Vagina (tissue), 2 donors: ENCODE data around the gene PSMD12.

Source experiments
- POLR2A ChIP-seq, 2 donors: fragments of 450-650 bp; IDR thresholded peaks; one replicate each; pipeline ENCODE4 v1.6.1; 2017; ENCODE audit warnings: antibody characterized with exemption in 2 of 2, mild to moderate bottlenecking in 2 of 2, moderate library complexity in 2 of 2
- TF ChIP-seq, protein P1 (sequence below), 3 experiments: fragments of 450-650 bp in 2 of 3; fragments of 200-600 bp in 1 of 3; sonication (generic) in 1 of 3; IDR thresholded peaks; one replicate each; pipeline ENCODE4 v1.5.1; 2017 to 2019; ENCODE audit warnings: antibody characterized with exemption in 3 of 3, mild to moderate bottlenecking in 2 of 3, moderate library complexity in 2 of 3

DNA sequence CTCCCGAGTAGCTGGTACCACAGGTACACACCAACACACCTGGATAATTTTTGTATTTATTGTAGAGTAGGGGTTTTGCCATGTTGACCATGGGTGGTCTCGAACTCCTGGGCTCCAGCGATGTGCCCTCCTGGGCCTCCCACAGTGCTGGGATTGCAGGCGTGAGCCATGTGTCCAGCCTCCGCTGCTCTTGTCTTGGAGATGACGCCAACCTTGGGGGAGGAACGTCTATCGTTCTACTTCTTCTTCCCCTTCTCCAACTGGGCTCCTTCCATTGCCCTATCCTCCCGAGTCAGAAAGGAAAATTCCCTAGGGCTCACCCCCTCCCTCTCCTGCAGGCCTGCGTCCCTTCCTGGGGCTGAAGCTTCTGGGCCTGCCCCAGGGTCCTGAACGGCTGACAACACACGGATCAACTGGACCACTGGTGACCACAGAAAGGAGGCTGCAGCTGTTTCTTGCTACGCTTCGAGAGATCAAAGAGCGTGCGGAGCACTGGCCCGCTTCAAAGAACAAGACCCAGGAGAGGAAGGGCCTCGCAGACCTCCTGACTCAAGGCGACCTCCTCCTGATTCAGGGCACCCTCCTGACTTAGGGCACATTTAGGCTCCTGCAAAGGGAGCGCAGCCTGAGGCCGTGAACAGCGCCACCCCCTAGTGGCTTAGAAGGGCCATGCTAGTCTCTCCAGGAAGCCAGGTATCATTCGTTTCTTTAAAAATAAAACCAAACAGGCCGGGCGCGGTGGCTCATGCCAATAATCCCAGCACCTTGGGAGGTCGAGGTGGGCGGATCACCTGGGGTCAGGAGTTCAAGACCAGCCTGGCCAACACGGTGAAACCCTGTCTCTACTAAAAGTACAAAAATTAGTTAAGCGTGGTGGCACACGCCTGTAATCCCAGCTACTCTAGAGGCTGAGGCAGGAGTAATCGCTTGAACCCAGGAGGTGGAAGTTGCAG, 72.8 kb downstream of the PSMD12 start:
- TF ChIP-seq, protein P1, sequence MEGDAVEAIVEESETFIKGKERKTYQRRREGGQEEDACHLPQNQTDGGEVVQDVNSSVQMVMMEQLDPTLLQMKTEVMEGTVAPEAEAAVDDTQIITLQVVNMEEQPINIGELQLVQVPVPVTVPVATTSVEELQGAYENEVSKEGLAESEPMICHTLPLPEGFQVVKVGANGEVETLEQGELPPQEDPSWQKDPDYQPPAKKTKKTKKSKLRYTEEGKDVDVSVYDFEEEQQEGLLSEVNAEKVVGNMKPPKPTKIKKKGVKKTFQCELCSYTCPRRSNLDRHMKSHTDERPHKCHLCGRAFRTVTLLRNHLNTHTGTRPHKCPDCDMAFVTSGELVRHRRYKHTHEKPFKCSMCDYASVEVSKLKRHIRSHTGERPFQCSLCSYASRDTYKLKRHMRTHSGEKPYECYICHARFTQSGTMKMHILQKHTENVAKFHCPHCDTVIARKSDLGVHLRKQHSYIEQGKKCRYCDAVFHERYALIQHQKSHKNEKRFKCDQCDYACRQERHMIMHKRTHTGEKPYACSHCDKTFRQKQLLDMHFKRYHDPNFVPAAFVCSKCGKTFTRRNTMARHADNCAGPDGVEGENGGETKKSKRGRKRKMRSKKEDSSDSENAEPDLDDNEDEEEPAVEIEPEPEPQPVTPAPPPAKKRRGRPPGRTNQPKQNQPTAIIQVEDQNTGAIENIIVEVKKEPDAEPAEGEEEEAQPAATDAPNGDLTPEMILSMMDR (IDR thresholded peaks at IDR 0.05), result peak; percentile 20 to 71 (median 56)
- no peak for TF ChIP-seq POLR2A (IDR thresholded peaks at IDR 0.05)
